HG03342 (cell line): ENCODE data around the gene LNPK.
"Not testable (repeated sequence)": the region's sequence is repeated elsewhere in the genome, so short reads cannot be mapped to it uniquely, and the experiment has no call there.

Source experiments
- ATAC-seq: cut with Tn5 transposase; IDR thresholded peaks from one replicate; pipeline ENCODE4 v1.9.1; 2021; ENCODE audit warnings: mild to moderate bottlenecking, moderate library complexity; ENCODE audit not compliant: unreplicated experiment

The LNPK gene

DNA sequence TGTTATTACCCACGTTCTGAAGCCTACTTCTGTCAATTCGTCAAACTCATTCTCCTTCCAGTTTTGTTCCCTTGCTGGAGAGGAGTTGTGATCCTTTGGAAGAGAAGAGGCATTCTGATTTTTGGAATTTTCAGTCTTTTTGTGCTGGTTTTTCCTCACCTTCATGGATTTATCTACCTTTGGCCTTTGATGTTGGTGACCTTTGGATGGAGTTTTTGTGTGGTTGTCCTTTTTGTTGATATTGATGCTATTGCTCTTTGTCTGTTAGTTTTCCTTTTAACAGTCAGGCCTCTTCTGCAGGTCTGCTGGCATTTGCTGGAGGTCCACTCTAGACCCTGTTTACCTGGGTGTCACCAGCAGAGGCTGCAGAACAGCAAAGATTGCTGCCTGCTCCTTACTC lies 88.8 kb downstream of the LNPK start:
- not testable (repeated sequence) for ATAC-seq

DNA sequence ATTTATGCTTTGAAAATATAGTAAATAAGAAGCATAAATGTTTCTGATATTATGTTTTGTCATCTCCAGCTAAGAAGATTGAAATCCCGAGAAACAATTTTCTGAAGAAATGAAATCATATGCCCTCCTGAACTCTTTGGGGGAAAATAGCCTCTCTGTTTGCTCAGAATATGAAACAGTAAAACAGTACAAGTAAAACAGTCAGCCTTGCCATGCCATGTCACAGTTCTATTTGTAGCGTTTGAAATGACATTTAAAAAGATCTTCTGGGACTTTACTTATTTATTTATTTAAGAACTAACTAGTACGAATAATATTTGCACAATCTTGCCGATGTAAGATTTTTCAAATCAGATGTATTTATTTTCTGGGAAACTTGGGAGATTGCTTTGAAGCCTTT lies 98.0 kb downstream of the LNPK start:
- ATAC-seq, result no peak

DNA sequence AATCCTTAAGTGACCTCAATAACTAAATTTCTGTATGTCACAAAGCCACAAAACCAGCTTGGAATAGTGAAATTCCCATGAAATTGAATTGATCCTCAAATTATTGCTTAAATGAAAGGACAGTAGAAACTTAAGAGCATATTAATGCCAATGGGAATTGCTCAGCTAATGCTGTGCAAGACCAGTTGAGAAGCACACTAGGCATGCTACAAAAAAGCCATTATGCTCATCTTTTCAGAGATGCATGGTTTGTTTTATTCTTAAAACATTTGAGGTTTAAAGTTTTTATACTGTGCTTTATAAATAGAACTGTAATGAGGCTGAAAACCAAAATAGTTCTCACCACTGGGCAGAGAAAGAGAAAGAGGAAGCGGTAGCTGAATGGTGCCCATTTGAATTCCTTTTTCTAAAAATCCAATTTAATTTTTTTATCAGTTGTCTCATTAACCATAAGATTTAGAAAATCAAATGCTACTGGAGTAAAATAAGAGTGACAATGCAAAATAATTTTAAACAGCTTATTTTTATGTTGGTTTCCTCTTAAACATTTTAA lies 98.6 kb downstream of the LNPK start:
- ATAC-seq, result no peak

DNA sequence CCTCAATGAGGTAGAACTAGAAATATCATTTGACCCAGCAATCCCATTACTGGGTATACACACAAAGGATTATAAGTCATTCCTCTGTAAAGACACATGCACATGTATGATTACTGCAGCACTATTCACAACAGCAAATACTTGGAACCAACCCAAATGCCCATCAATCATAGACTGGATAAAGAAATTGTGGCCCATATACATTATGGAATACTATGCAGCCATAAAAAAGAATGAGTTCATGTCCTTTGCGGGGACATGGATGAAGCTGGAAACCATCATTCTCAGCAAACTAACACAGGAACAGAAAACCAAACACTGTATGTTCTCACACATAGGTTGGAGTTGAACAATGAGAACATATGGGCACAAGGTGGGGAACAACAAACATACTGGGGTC lies 106.1 kb downstream of the LNPK start:
- ATAC-seq, result not testable (repeated sequence)

DNA sequence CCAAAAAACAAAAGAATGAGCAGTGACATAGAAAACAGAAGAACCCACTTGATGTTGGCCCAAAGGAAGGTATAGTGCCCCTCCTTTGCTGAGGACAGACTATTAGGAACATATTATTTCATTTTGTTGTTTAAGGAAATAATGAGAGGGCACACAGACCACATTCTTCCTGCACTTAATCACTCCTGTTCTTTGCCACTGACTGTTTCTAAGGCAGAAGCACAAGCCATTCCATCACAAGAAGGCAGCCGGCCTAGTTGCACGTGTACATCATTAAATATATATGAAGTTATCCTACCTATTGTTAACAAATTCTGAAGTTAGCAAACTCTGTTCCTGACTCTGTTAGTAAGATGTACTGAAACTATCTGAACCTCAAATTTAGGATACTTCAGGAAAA lies 110.0 kb downstream of the LNPK start:
- ATAC-seq, result no peak

DNA sequence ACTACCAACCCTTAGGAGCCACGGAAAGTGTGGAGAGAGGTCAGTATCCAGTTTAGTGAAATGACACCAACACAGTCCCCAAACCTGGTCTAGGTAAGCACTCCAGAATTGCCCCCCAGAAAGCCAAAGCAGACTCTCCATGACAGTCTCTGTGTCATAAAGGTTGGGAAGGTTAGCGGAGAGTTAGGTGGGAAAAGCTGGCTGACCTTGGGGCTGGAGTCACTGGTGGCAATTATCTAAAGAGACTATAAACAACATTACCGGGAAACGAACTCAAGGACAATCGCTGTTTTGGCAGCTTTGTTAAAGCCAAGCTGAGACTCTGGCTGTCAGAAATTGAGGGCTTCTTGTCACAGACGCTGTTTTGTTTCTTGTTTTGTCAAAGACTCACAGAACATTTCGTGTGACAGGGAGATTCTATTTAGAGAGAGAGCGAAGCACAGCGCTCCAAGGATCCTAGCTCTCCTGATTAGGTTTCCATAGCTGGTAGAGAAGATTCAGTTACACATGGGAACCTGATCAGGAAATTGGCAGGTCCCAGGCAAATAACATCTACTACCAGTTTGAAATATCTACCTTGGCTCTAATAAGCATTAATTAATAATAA lies 111.3 kb downstream of the LNPK start:
- ATAC-seq, result no peak

DNA sequence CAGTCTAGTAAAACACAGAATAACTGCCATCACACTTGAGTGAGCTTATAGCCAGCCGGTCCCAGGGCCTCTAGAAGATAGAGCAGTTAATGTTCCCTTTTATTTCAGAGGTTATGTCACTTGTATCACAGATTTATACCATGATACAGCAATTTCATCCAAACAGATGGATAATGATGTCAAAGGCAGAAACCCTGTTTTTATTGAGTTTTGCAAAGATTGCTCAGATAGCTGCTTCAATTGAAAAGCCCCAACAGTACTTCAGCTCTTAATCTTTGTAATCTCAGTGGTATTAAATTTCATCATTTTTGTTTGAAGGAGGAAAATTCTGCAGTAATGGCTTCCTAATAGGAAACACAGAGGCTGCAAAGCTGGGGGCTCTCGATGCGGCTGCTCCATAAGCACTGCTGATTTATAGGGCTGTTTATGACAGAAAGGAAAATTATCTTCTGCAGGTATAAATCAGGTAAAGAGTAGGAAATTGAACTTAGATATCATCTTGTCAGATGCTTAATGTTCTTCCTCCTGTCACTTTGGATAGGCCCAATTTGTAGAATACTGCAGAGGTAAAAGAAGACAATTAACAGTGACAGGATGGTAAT lies 112.3 kb downstream of the LNPK start:
- no peak for ATAC-seq

DNA sequence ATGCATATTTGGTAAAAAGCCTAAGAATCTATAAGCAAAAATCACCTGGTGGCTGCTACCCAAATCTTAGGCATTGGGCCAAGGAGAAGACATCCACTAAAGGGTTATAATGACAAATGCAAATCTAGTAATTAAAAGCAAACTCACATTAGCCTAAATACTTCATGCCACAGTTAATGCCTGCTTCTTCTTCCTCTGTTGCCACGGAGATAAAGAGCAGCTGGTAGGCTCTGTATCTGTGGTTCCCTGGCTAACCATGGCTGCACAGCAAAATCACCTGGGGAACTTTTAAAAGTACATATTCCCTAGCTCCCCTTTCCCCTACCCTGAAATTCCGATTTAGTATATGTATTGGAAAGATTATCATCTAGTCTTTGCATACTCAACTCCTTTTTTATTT lies 114.3 kb downstream of the LNPK start:
- ATAC-seq, result no peak

DNA sequence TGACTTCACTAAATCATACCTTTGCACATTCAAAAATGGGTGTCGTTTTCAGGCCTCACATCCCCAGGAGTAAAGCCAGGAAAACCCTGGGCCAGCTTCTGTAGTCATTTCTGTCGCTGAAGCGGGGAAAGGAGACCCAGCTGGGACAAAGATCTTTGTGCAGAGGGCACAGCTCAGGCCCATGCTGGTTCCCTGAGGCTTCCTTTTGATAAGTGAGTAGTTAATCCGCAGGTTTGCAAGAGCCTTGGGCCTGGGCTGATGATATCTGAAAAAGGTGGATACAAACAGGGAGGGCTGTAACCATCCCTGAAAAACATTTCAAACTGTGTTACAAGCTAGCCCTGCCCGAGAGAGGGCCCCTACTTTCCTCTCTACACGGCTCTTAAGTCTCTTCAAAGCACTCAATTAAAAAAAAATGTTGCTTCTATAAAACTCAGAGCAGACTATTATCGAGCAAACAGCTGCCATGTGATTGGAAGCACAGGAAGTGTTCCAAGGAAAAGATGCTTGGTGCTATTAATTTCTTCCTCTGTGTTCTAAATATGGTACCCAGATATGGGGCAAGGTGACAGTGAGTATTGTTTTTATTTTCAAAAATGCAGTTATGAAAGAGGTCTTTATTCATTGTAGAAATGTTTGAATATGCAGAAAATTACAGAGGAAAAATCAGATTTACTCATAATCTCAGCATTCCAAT lies 117.2 kb downstream of the LNPK start:
- no peak for ATAC-seq

DNA sequence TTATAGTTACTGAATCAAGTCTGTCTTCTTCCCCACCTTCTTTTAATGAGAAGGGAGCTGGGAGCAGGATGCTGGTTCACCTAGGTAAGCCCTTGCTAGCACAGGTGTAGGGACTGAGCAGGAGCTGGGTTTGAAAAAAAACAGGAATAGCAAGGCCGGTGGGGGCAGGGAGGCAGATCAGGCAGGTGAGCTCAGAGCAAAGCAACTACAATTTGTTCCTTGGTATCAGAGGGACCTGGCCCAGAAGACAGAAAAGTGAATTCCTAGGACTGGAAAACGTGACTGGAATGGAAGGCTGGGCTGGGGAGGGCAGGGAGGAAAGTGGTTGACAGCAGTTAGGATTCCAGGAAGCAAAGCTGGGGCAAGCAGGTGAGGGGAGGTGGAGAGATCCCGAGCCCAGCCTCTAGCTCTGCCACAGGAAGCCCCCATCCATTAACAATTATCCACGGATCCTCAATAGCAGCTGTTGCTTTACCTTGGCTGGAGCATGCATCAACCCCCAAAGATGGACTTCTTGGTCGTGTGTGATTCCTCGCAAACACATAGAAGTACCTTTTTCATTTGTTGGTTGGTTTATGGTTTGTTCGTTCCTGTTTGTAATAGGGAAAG lies 118.4 kb downstream of the LNPK start:
- no peak for ATAC-seq

DNA sequence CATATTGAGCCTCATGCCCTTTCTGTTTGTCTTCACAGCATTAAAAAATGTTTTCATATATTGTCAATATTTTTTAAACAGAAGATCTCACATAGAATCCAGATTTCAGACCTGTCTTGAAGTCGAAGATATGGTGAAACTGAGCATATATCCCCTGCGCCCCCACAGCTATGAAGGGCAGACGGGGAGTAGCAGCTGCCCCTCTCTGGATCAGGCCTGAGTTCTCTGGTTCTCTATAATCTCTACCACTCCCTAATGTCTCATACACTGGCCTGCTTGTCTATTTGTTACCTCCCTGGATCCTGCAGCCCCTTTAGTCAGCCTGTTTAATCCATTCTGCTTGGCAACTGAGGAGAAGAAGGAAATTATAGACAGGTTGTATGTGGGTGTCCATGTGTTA lies 122.4 kb downstream of the LNPK start:
- no peak for ATAC-seq

DNA sequence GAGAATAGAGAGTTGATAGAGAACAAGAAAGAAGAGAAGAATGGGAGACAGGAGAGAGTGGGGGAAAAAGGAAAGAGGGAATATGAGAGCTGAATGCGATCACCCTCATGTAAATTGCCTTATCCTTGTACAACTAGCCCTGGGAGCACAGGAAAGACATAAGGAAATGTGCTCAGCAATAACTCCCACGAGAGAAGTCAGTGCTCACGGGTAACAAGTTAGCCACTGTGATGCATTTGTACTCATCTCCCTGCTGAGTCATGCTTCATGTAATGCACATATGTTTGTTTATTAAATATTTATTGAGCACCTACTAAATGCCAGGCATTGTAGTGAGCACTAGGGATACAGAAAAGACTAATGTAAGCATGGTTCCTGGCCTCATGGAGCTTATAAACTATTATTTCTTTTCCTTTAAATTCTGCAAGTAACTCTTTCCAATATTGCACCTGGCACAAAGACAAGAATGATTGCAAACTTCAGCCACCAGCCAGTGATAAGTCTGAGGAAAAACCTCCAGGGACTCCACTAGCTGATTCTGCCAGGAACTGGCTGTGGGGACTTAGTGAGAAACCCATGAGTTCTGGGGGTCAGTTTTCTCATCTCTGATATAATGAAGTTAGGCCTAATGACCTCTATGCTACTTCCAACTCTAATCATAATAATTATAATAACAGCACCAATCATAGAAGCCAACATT lies 124.1 kb downstream of the LNPK start:
- ATAC-seq, result no peak

DNA sequence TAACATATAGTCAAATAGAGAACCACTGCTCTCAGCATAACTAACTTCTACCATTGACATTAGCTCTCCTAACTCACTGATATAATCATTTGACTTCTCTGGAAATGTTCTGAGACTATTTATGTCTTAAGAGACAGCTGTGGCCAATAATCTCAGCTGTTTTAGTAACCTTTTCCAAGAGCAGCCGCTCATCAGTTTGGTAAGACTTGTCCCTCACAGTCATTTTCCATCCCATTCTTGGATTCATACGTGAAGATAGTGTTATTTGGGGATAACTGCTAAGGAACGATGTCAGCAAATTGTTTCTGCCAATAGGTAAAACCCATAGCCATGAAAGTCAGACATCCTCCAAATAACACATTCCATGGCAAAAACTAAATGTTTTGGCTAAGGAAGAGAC lies 127.8 kb downstream of the LNPK start:
- ATAC-seq, result no peak
